GM12801 (cell line): ENCODE results near the gene FKBP10.

Experiments
- CTCF ChIP-seq: IDR thresholded peaks from one replicate; pipeline ENCODE4 v1.5.1; 2011; ENCODE audit warnings: control low read depth; ENCODE audit not compliant: insufficient read length; ENCODE audit errors: extremely low read depth

The FKBP10 gene

GRCh38 chr17:41785859-41786226 lies 27.0 kb upstream of the FKBP10 start:
- no peak for TF ChIP-seq CTCF

- TF ChIP-seq CTCF = no peak
These were observed 26.4 kb upstream of the FKBP10 start, which contains the start of gene JUP for GRCh38 chr17:41786227-41787020. JUP (minus strand) TSS chr17:41786711; CDS start chr17:41771854, 14,857 bp downstream.

GRCh38 chr17:41787021-41787418 lies 25.8 kb upstream of the FKBP10 start:
- no peak for TF ChIP-seq CTCF

GRCh38 chr17:41792845-41793783 lies 19.7 kb upstream of the FKBP10 start:
- no peak for TF ChIP-seq CTCF

DNA sequence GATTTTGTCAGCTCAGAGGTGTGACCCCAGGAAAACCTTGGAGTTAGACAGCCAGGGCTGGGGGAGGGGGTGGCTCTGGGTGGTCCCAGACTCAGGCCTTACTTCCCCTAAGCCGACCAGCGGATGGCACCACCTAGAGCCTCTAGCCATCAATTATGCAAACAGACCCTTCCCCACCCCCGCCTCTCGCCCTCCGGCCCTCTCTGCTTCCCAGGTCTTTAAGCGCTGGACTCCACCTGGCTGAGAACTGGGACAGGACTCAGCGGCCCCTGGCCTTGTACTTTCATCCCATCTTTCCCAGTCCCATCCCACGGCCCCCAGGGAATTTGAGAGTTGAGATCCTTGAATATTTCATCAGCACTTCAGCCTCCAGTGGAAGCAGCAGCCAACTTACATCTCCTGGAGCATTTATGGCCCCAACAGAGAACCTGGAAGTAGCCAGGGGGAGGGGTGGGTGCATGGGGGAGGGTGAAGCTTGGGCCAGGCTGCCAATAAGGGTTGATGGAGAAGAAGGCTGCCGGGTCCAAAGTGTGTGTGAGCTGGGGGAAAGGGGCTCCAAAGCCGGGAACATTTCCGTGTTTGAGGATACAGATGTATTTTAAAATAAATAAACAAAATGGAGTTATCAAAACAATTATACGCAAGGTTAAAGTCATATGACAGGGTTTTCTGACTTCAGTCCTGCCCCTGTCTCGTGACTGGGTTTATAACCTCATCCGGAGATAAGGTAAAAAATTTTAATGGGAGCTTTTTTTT lies 18.8 kb upstream of the FKBP10 start:
- TF ChIP-seq CTCF = no peak

- no peak for TF ChIP-seq CTCF
These were observed 18.2 kb upstream of the FKBP10 start for GRCh38 chr17:41794540-41794975.
